Ovary (tissue), 9 donors: ENCODE data around the gene CFAP73. TPM values are rescaled to one million over a fixed set of nuclear protein-coding genes. Genes with fewer than 3 reads are reported as not detected.

ENCODE experiments used
- DNase-seq, 5 donors: peaks; one replicate each; pipeline ENCODE4 v3.0.0-alpha.2; 2019 to 2020
- H3K27ac ChIP-seq, 2 donors: fragments of 200-600 bp; one replicate each; pipeline versions ENCODE4 v1.5.1 to v1.8.0; 2019 to 2022
- H3K27me3 ChIP-seq: fragments of 200-600 bp; one replicate; pipeline ENCODE4 v1.8.0; 2022
- H3K36me3 ChIP-seq: fragments of 200-600 bp; sonication (generic); one replicate; pipeline ENCODE4 v1.5.1; 2019
- H3K4me1 ChIP-seq: one replicate; pipeline ENCODE4 v1.8.1; 2013; ENCODE audit warnings: mild to moderate bottlenecking, moderate library complexity; ENCODE audit not compliant: insufficient read depth
- H3K4me3 ChIP-seq: fragments of 200-600 bp; sonication (generic); one replicate; pipeline ENCODE4 v1.5.1; 2017
- H3K9me3 ChIP-seq, 2 donors: fragments of 200-600 bp in 1 of 2; sonication (generic) in 1 of 2; one replicate each; pipeline versions ENCODE4 v1.5.1 to v1.8.1; 2013 to 2019; ENCODE audit warnings: mild to moderate bottlenecking in 1 of 2, moderate library complexity in 1 of 2
- CTCF ChIP-seq, 3 donors: fragments of 450-650 bp in 2 of 3; fragments of 200-600 bp in 1 of 3; IDR thresholded peaks; one replicate each; pipeline versions ENCODE4 v1.5.1 to v1.8.0; 2016 to 2022; ENCODE audit warnings: antibody characterized with exemption in 3 of 3, mild to moderate bottlenecking in 1 of 3
- EP300 ChIP-seq: sonication (generic); formaldehyde crosslinking; IDR thresholded peaks from one replicate; pipeline ENCODE4 v1.6.1; 2017; ENCODE audit warnings: antibody characterized with exemption
- POLR2A ChIP-seq: fragments of 450-650 bp; IDR thresholded peaks from one replicate; pipeline ENCODE4 v1.6.1; 2017; ENCODE audit warnings: antibody characterized with exemption, mild to moderate bottlenecking, moderate library complexity
- WGBS, 3 donors: extraction: QIAGEN DNeasy Blood & Tissue Kit in 1 of 3; methylation state at CpG; one replicate each; pipeline versions ENCODE4 v1.1.5 to v1.1.7; 2013 to 2017; 5-methylcytosine and 5-hydroxymethylcytosine counted together
- intact Hi-C, 4 donors: fragments of 100-400 bp; cut with DNase I; formaldehyde crosslinking; loops; one replicate each; pipeline versions ENCODE4 v1.11.0 to v1.15.1; 2022 to 2023
- polyA plus RNA-seq, 2 donors: library from polyadenylated mRNA; stranded (reverse); fragments of 200-250 nt in 1 of 2; fragments of 350-450 nt in 1 of 2; fragmentation: Illumina TruSeq in 1 of 2; extraction: RNeasy Lipid Tissue Mini Kit (QIAGEN cat#74804) in 1 of 2; gene quantifications; one replicate each; pipeline ENCODE4 v1.2.3, GENCODE V29; 2013 to 2014
- total RNA-seq, 7 donors: library from RNA; depleted of rRNA in 2 of 7; stranded (reverse); fragments of >200 nt in 2 of 7; fragmentation: NEBNext Ultra II Directional in 3 of 7; extraction: Animal tissue kit (Norgen Biotek cat#: 25700) in 3 of 7; gene quantifications; one replicate each; pipeline versions ENCODE4 v1.1.0 to v1.2.4, GENCODE V29; 2016 to 2023
- donor health status: DM: no; HTN: no; CAD: no; lungs with moderate emphysema.
- donor health status: DM: no; HTN: no; CAD: no.
- donor health status: Bipolar disorder and iron deficiency.
- donor health status: DM: yes; HTN: yes; CAD: no.
- donor health status: DM: no; HTN: no; CAD: no.
- donor health status: DM: yes; HTN: yes; CAD: no.

Gene CFAP73
- total and polyA plus RNA-seq, 9 donors, result 0.15 to 38.3 (median 1.5) TPM; not detected in 3

GRCh38 chr12:113131556-113131955 is 18.0 kb upstream of the CFAP73 start:
- WGBS, 3 donors, result 67 to 70% (median 68%) methylated on average over 1 of the region's 1 CpG
- Histone ChIP-seq H3K4me3 (no peak overlapping the region), H3K4me1 (no peaks in the 10 kb centered on the region), H3K27me3 (no peaks in the 10 kb centered on the region), H3K27ac (no peak overlapping the region), H3K9me3 (no peaks in the 10 kb centered on the region), H3K36me3 (no peaks in the 10 kb centered on the region)
- intact Hi-C loops, result no loop called here
- DNase-seq, result no peak
- TF ChIP-seq POLR2A (no peak), EP300 (no peak)

- Histone ChIP-seq H3K36me3 (no peaks in the 10 kb centered on the region), H3K4me1 (no peaks in the 10 kb centered on the region), H3K27me3 (no peaks in the 10 kb centered on the region), H3K9me3 (no peaks in the 10 kb centered on the region), H3K4me3 (no peak overlapping the region), H3K27ac (no peak overlapping the region)
- WGBS, 3 donors, result 45 to 49% (median 48%) methylated on average over 6 of the region's 6 CpGs
- intact Hi-C loops, result no loop called here
- DNase-seq, result no peak
- TF ChIP-seq POLR2A (no peak), CTCF (IDR thresholded peaks at IDR 0.05) (no peak), EP300 (no peak)
Observed at GRCh38 chr12:113133036-113133435, 16.5 kb upstream of the CFAP73 start.

- 69 to 89% (median 77%) methylated on average over 3 of the region's 3 CpGs for WGBS, 3 donors
- DNase-seq, result no peak
- H3K36me3 ChIP-seq, result no peaks in the 10 kb centered on the region
- H3K27ac ChIP-seq, result no peak overlapping the region
- no peak overlapping the region for H3K4me3 ChIP-seq
- H3K27me3 ChIP-seq, result no peaks in the 10 kb centered on the region
- no peaks in the 10 kb centered on the region for H3K4me1 ChIP-seq
- H3K9me3 ChIP-seq, result no peaks in the 10 kb centered on the region
- intact Hi-C loops, result no loop called here
- TF ChIP-seq EP300, result no peak
- TF ChIP-seq POLR2A, result no peak
- no peak for TF ChIP-seq CTCF (IDR thresholded peaks at IDR 0.05)
Observed at GRCh38 chr12:113133666-113134065, 15.9 kb upstream of the CFAP73 start.

GRCh38 chr12:113134071-113134470 is 15.5 kb upstream of the CFAP73 start:
- H3K27ac ChIP-seq, result no peak overlapping the region
- no peaks in the 10 kb centered on the region for H3K36me3 ChIP-seq
- DNase-seq, result no peak
- 65 to 90% (median 72%) methylated on average over 2 of the region's 2 CpGs for WGBS, 3 donors
- H3K27me3 ChIP-seq, result no peaks in the 10 kb centered on the region
- H3K4me1 ChIP-seq, result no peaks in the 10 kb centered on the region
- H3K4me3 ChIP-seq, result no peak overlapping the region
- no peak for TF ChIP-seq EP300
- no peak for TF ChIP-seq CTCF (IDR thresholded peaks at IDR 0.05)
- no peak for TF ChIP-seq POLR2A
- intact Hi-C loops, result no loop called here
- H3K9me3 ChIP-seq, result no peaks in the 10 kb centered on the region

GRCh38 chr12:113134521-113134951 is 15.0 kb upstream of the CFAP73 start:
- DNase-seq, result no peak
- Histone ChIP-seq H3K27ac (no peak overlapping the region), H3K9me3 (no peaks in the 10 kb centered on the region), H3K4me3 (no peak overlapping the region), H3K4me1 (no peaks in the 10 kb centered on the region), H3K27me3 (no peaks in the 10 kb centered on the region), H3K36me3 (no peaks in the 10 kb centered on the region)
- intact Hi-C loops, result no loop called here
- TF ChIP-seq POLR2A, result no peak
- TF ChIP-seq CTCF (IDR thresholded peaks at IDR 0.05), result no peak
- TF ChIP-seq EP300, result no peak
- 38 to 55% (median 41%) methylated on average over 5 to 6 of the region's 6 CpGs for WGBS, 3 donors
